ENCODE results near the gene C2CD2.

The C2CD2 gene

GRCh38 chr21:41835711-41836154, 118.1 kb downstream of the C2CD2 start:
- Histone ChIP-seq H3K79me2 (ENCODE audit: low read length) (no peaks in the 10 kb centered on the region), H2AFZ (ENCODE audit: low read depth, low read length) (no peak overlapping the region), H3K9me3 (ENCODE audit: insufficient read depth, low read length) (no peaks in the 10 kb centered on the region), H3K9ac (ENCODE audit: low read length) (no peak overlapping the region), H4K20me1 (ENCODE audit: insufficient read depth, low read length) (no peaks in the 10 kb centered on the region), H3K4me2 (ENCODE audit: low read length) (no peak overlapping the region), H3K4me1 (ENCODE audit: low read length) (no peaks in the 10 kb centered on the region), H3K27ac (ENCODE audit: low read length) (no peak overlapping the region), H3K36me3 (replicated peaks; ENCODE audit: low read depth, low read length) (no peaks in the 10 kb centered on the region), H3K4me3 (ENCODE audit: low read length) (no peak overlapping the region), H3K27me3 (ENCODE audit: low read depth, low read length) (no peaks in the 10 kb centered on the region)
- TF ChIP-seq CTCF (IDR thresholded peaks at IDR 0.05; ENCODE audit: low read depth, low read length) (no peak), EZH2phosphoT487 (IDR thresholded peaks at IDR 0.05; ENCODE audit: low read depth) (no peak)
